Urinary bladder (tissue), 4 donors: ENCODE measurements around the gene WDTC1. TPM values are rescaled to one million over a fixed set of nuclear protein-coding genes. Genes with fewer than 3 reads are reported as not detected.

Source experiments
- DNase-seq: peaks from one replicate; pipeline ENCODE4 v3.0.0-alpha.2; 2015; ENCODE audit errors: extremely low spot score
- H3K27ac ChIP-seq: one replicate; pipeline ENCODE4 v1.5.1; 2013; ENCODE audit warnings: low read depth, mild to moderate bottlenecking, moderate library complexity
- H3K36me3 ChIP-seq: one replicate; pipeline ENCODE4 v1.6.1; 2013; ENCODE audit warnings: mild to moderate bottlenecking, moderate library complexity; ENCODE audit not compliant: insufficient read depth
- H3K4me1 ChIP-seq: one replicate; pipeline ENCODE4 v1.6.1; 2013; ENCODE audit warnings: mild to moderate bottlenecking, moderate library complexity; ENCODE audit not compliant: insufficient read depth
- H3K4me3 ChIP-seq: one replicate; pipeline ENCODE4 v1.5.1; 2013; ENCODE audit warnings: low read depth, low read length
- WGBS: extraction: QIAGEN DNeasy Blood & Tissue Kit; methylation state at CpG from one replicate; pipeline ENCODE4 v1.1.7; 2013; 5-methylcytosine and 5-hydroxymethylcytosine counted together
- polyA plus RNA-seq: library from polyadenylated mRNA; stranded (reverse); fragments of 200-250 nt; gene quantifications from one replicate; pipeline ENCODE4 v1.2.3, GENCODE V29; 2013
- total RNA-seq: library from RNA; depleted of rRNA; stranded (reverse); fragments of >200 nt; gene quantifications from one replicate; pipeline ENCODE4 v1.2.3, GENCODE V29; 2014
- donor health status: healthy with polysubstance abuse.
- donor health status: healthy.

WDTC1 gene
- total and polyA plus RNA-seq, 2 donors = 16.5 to 39.8 TPM

- Histone ChIP-seq H3K4me3 (peak within 1 kb of the TSS; percentile 78), H3K27ac (peak within 1 kb of the TSS; percentile 81), H3K36me3 (no peaks in the 10 kb centered on the region), H3K4me1 (no peaks in the 10 kb centered on the region)
- peak; percentile 90 for DNase-seq
- WGBS = under 1% methylated on average over 67 of the region's 67 CpGs
Observed at GRCh38 chr1:27321813-27322568, 87.6 kb downstream of the WDTC1 start, which contains the start of gene TMEM222. Gene TMEM222, plus strand, starts transcription at chr1:27322163. Its CDS starts 35 bp downstream, at chr1:27322198.

- DNase-seq = no peak
- no peaks in the 10 kb centered on the region for H3K4me1 ChIP-seq
- H3K4me3 ChIP-seq = peak overlapping the region; percentile 78
- WGBS = 11% methylated on average over 10 of the region's 10 CpGs
- H3K36me3 ChIP-seq = no peaks in the 10 kb centered on the region
- peak overlapping the region; percentile 81 for H3K27ac ChIP-seq
Observed at GRCh38 chr1:27322569-27323240, 88.3 kb downstream of the WDTC1 start.

- 92% methylated on average over 15 of the region's 15 CpGs for WGBS
- H3K4me1 ChIP-seq = no peaks in the 10 kb centered on the region
- no peak for DNase-seq
- H3K36me3 ChIP-seq = no peaks in the 10 kb centered on the region
- no peak overlapping the region for H3K4me3 ChIP-seq
- no peak overlapping the region for H3K27ac ChIP-seq
Observed at GRCh38 chr1:27325286-27325685, 90.9 kb downstream of the WDTC1 start.

- Histone ChIP-seq H3K4me1 (no peaks in the 10 kb centered on the region), H3K36me3 (no peaks in the 10 kb centered on the region), H3K4me3 (no peak overlapping the region), H3K27ac (no peak overlapping the region)
- DNase-seq = no peak
- WGBS = 81% methylated on average over 5 of the region's 5 CpGs
Observed at GRCh38 chr1:27327964-27328363, 93.5 kb downstream of the WDTC1 start.

- no peaks in the 10 kb centered on the region for H3K4me1 ChIP-seq
- DNase-seq = no peak
Observed at GRCh38 chr1:27330786-27331185, 96.4 kb downstream of the WDTC1 start.

GRCh38 chr1:27331426-27331825, 97.0 kb downstream of the WDTC1 start:
- H3K36me3 ChIP-seq = no peaks in the 10 kb centered on the region
- DNase-seq = no peak
- 87% methylated on average over 3 of the region's 3 CpGs for whole genome bisulfite sequencing

More at GRCh38 chr1:27330786-27331185, 96.4 kb downstream of the WDTC1 start:
- 83% methylated on average over 8 of the region's 8 CpGs for WGBS
- H3K36me3 ChIP-seq = no peaks in the 10 kb centered on the region
- no peak overlapping the region for H3K4me3 ChIP-seq
- no peak overlapping the region for H3K27ac ChIP-seq

GRCh38 chr1:27331922-27332321, 97.5 kb downstream of the WDTC1 start:
- Histone ChIP-seq H3K36me3 (no peaks in the 10 kb centered on the region), H3K4me3 (no peak overlapping the region), H3K4me1 (no peaks in the 10 kb centered on the region), H3K27ac (no peak overlapping the region)
- DNase-seq = no peak
- 94% methylated on average over 5 of the region's 5 CpGs for WGBS

More at GRCh38 chr1:27331426-27331825, 97.0 kb downstream of the WDTC1 start:
- Histone ChIP-seq H3K4me1 (no peaks in the 10 kb centered on the region), H3K27ac (no peak overlapping the region), H3K4me3 (no peak overlapping the region)

- no peak overlapping the region for H3K4me3 ChIP-seq
- DNase-seq = no peak
- no peaks in the 10 kb centered on the region for H3K36me3 ChIP-seq
- 65% methylated on average over 11 of the region's 11 CpGs for WGBS
- no peak overlapping the region for H3K27ac ChIP-seq
- H3K4me1 ChIP-seq = no peaks in the 10 kb centered on the region
Observed at GRCh38 chr1:27332536-27333281, 98.3 kb downstream of the WDTC1 start.

GRCh38 chr1:27333717-27334279, 99.4 kb downstream of the WDTC1 start:
- no peak for DNase-seq
- Histone ChIP-seq H3K27ac (no peak overlapping the region), H3K4me3 (no peak overlapping the region), H3K4me1 (no peaks in the 10 kb centered on the region), H3K36me3 (no peaks in the 10 kb centered on the region)
- WGBS = 92% methylated on average over 17 of the region's 17 CpGs

- Histone ChIP-seq H3K36me3 (no peaks in the 10 kb centered on the region), H3K27ac (no peak overlapping the region), H3K4me3 (no peak overlapping the region), H3K4me1 (no peaks in the 10 kb centered on the region)
- WGBS = 89% methylated on average over 17 of the region's 17 CpGs
- no peak for DNase-seq
Observed at GRCh38 chr1:27335506-27336422, 101.3 kb downstream of the WDTC1 start.

GRCh38 chr1:27336756-27337155, 102.3 kb downstream of the WDTC1 start:
- WGBS = 94% methylated on average over 5 of the region's 5 CpGs
- Histone ChIP-seq H3K4me1 (no peaks in the 10 kb centered on the region), H3K27ac (no peak overlapping the region), H3K4me3 (no peak overlapping the region), H3K36me3 (no peaks in the 10 kb centered on the region)
- DNase-seq = no peak

GRCh38 chr1:27338751-27339150, 104.3 kb downstream of the WDTC1 start:
- 89% methylated on average over 6 of the region's 6 CpGs for WGBS
- H3K4me3 ChIP-seq = no peak overlapping the region
- DNase-seq = no peak
- no peak overlapping the region for H3K27ac ChIP-seq
- no peaks in the 10 kb centered on the region for H3K36me3 ChIP-seq
- no peaks in the 10 kb centered on the region for H3K4me1 ChIP-seq
